ENCODE measurements around the gene RMND5B. TPM values are rescaled to one million over a fixed set of nuclear protein-coding genes. Genes with fewer than 3 reads are reported as not detected.
"Not testable (repeated sequence)": the region's sequence is repeated elsewhere in the genome, so short reads cannot be mapped to it uniquely, and the experiment has no call there.

Gene RMND5B, protein sequence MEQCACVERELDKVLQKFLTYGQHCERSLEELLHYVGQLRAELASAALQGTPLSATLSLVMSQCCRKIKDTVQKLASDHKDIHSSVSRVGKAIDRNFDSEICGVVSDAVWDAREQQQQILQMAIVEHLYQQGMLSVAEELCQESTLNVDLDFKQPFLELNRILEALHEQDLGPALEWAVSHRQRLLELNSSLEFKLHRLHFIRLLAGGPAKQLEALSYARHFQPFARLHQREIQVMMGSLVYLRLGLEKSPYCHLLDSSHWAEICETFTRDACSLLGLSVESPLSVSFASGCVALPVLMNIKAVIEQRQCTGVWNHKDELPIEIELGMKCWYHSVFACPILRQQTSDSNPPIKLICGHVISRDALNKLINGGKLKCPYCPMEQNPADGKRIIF
- total RNA-seq, result 10 to 100 TPM; 26.0 to 26.7 TPM

- Mint-ChIP-seq H3K9me3 (no peaks in the 10 kb centered on the region), H3K4me3 (peak within 1 kb of the TSS; percentile 85), H3K36me3 (ENCODE audit: low read depth) (peaks cover 13% of the 10 kb centered on the region), H3K27ac (peak within 1 kb of the TSS; percentile 84), H3K4me1 (ENCODE audit: low read depth) (peaks cover 30% of the 10 kb centered on the region), H3K27me3 (ENCODE audit: low read depth) (no peaks in the 10 kb centered on the region)
- intact Hi-C loops (cut with micrococcal nuclease), result loop anchor here (1.0 to 5.0 kb wide), 4 partner anchors 10 to 1764 kb away; partner anchors contain the start of genes ARL10 and N4BP3
- CTCF ChIA-PET, result no interaction called here
- DNase-seq, result peak; percentile 85
These were observed at the start of gene RMND5B for GRCh38 chr5:178130576-178131445. TSS of gene RMND5B (plus strand) at chr5:178131014. CDS start at chr5:178138120, 7,106 bp downstream.

DNA sequence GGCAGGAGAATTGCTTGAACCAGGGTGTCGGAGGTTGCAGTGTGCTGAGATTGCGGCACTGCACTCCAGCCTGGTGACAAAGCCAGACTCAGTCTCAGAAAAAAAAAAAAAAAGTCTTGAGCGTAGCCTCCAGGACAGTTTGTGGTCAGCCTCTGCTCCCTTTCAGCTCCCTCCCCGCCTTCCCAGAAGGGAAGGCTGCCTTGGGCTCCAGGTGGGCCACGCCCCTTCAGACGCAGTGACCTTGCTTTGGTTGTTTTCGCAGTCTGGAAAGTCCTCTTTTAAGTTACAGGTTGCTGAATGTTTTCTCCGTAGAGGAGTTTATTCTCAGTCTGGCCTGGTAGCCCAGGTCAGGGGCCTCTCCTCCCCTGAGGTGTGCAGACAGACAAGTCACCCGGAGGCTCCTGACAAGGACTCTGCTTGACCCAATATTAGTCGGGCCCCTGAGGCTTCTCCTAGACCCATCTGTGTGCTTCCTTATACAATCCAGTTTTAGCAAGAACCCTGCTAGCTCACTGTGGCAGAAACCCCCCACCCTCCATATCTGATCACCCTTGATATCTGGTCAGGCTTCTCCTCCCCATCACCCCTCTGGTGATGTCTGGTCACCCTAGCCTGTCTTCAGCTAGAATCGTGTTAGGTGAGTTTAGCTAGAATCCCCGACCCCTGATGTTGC lies 49.1 kb upstream of the RMND5B start:
- CTCF ChIA-PET, result interaction anchor here (1.2 kb wide), 1 partner anchor 39 kb away, joined by 3 read pairs; no protein-coding TSS in a partner anchor
- Mint-ChIP-seq H3K36me3 (ENCODE audit: low read depth) (no peaks in the 10 kb centered on the region), H3K4me3 (no peak overlapping the region), H3K27ac (no peak overlapping the region), H3K27me3 (ENCODE audit: low read depth) (peaks cover 5% of the 10 kb centered on the region), H3K4me1 (ENCODE audit: low read depth) (no peaks in the 10 kb centered on the region), H3K9me3 (no peaks in the 10 kb centered on the region)
- DNase-seq, result no peak
- intact Hi-C loops (cut with micrococcal nuclease), result no loop called here

- CTCF ChIA-PET, result interaction anchor here (1.0 to 1.4 kb wide), 2 partner anchors 8 to 74 kb away, joined by 3 to 5 read pairs; no protein-coding TSS in a partner anchor
- intact Hi-C loops (cut with micrococcal nuclease), result no loop called here
- no peaks in the 10 kb centered on the region for H3K4me1 Mint-ChIP-seq (ENCODE audit: low read depth)
- no peaks in the 10 kb centered on the region for H3K36me3 Mint-ChIP-seq (ENCODE audit: low read depth)
- H3K27me3 Mint-ChIP-seq (ENCODE audit: low read depth), result peaks cover 6% of the 10 kb centered on the region
- H3K9me3 Mint-ChIP-seq, result no peaks in the 10 kb centered on the region
- no peak for DNase-seq
- no peak overlapping the region for H3K4me3 Mint-ChIP-seq
- H3K27ac Mint-ChIP-seq, result no peak overlapping the region
These were observed 46.9 kb upstream of the RMND5B start for GRCh38 chr5:178083922-178084321.

DNA sequence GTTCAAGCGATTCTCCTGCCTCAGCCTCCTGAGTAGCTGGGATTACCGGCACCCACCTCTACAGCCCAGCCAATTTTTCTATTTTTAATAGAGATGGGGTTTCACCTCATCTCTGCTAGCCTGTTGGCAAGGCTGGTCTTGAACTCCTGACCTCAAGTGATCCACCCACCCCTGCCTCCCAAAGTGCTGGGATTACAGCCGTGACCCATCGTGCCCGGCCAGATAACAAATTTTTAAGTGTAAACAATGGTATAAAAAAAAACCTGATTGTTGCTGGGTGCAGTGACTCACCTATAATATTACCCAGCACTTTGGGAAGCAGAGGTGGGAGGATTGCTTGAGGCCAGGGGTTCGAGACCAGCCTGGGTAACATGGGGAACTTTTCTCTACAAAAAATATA lies 45.5 kb upstream of the RMND5B start:
- Mint-ChIP-seq H3K27ac (no peak overlapping the region), H3K4me1 (ENCODE audit: low read depth) (no peaks in the 10 kb centered on the region), H3K4me3 (no peak overlapping the region), H3K27me3 (ENCODE audit: low read depth) (peaks cover 6% of the 10 kb centered on the region), H3K36me3 (ENCODE audit: low read depth) (no peaks in the 10 kb centered on the region), H3K9me3 (no peaks in the 10 kb centered on the region)
- intact Hi-C loops (cut with micrococcal nuclease), result no loop called here
- CTCF ChIA-PET, result no interaction called here
- no peak for DNase-seq

GRCh38 chr5:178086266-178086665 lies 44.5 kb upstream of the RMND5B start:
- intact Hi-C loops (cut with micrococcal nuclease), result no loop called here

DNA sequence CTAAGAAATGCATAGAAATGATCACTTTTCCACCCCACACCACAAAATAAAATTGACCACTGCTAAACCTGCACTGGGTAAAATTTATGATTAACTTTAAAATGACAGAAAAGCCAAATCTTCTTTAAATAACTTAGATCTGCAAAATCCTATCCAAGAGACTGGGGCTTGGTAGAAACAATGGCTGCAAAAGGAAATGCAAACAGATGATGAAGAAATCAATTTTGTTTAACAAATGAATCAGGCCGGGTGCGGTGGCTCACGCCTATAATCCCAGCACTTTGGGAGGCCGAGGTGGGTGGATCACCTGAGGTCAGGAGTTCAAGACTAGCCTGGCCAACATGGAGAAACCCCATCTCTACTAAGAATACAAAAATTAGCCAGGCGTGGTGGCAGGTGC lies 43.6 kb upstream of the RMND5B start:
- H3K4me3 Mint-ChIP-seq; DNase-seq; H3K36me3 Mint-ChIP-seq (ENCODE audit: low read depth); CTCF ChIA-PET; H3K4me1 Mint-ChIP-seq (ENCODE audit: low read depth); intact Hi-C loops (cut with micrococcal nuclease); H3K27me3 Mint-ChIP-seq (ENCODE audit: low read depth); H3K27ac Mint-ChIP-seq; H3K9me3 Mint-ChIP-seq: not testable (repeated sequence)

More at GRCh38 chr5:178086266-178086665, 44.5 kb upstream of the RMND5B start:
- H3K9me3 Mint-ChIP-seq, result peaks cover 2% of the 10 kb centered on the region
- H3K27ac Mint-ChIP-seq, result no peak overlapping the region
- DNase-seq, result no peak
- no peaks in the 10 kb centered on the region for H3K4me1 Mint-ChIP-seq (ENCODE audit: low read depth)
- no peak overlapping the region for H3K4me3 Mint-ChIP-seq
- CTCF ChIA-PET, result no interaction called here
- no peaks in the 10 kb centered on the region for H3K36me3 Mint-ChIP-seq (ENCODE audit: low read depth)
- H3K27me3 Mint-ChIP-seq (ENCODE audit: low read depth), result peaks cover 6% of the 10 kb centered on the region

- Mint-ChIP-seq H3K4me3 (no peak overlapping the region), H3K27ac (no peak overlapping the region), H3K9me3 (peaks cover 4% of the 10 kb centered on the region), H3K27me3 (ENCODE audit: low read depth) (peaks cover 2% of the 10 kb centered on the region), H3K36me3 (ENCODE audit: low read depth) (no peaks in the 10 kb centered on the region), H3K4me1 (ENCODE audit: low read depth) (peaks cover 17% of the 10 kb centered on the region)
- no peak for DNase-seq
- CTCF ChIA-PET, result interaction anchor here (0.6 to 4.7 kb wide), 4 partner anchors 11 to 58 kb away, joined by 3 to 36 read pairs (median 3); no protein-coding TSS in a partner anchor
- intact Hi-C loops (cut with micrococcal nuclease), result no loop called here
These were observed 40.0 kb upstream of the RMND5B start for GRCh38 chr5:178090856-178091255.

DNA sequence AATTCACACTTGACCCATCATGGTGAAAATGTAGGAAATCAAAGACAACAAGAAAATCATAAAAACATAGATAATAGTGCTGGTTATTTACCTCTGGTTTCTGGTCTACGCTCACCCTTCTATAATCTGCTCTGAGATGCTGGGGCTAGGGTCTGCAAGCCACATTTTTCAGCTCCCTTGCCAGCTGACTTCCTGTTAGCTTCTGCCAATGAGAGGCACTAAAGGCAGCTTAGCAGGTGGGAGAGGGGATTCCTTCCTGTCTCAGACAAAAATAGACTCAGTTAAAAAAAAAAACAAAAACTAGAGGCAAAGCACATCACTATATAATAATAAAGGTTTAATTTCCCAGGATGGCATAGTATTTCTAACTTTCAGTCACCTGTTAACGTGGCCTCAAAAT lies 37.7 kb upstream of the RMND5B start:
- intact Hi-C loops (cut with micrococcal nuclease), result no loop called here
- Mint-ChIP-seq H3K4me3 (no peak overlapping the region), H3K4me1 (ENCODE audit: low read depth) (peaks cover 17% of the 10 kb centered on the region), H3K27ac (no peak overlapping the region), H3K9me3 (peaks cover 4% of the 10 kb centered on the region), H3K27me3 (ENCODE audit: low read depth) (no peaks in the 10 kb centered on the region), H3K36me3 (ENCODE audit: low read depth) (no peaks in the 10 kb centered on the region)
- CTCF ChIA-PET, result interaction anchor here (0.7 kb wide), 1 partner anchor 93 kb away, joined by 3 read pairs; no protein-coding TSS in a partner anchor
- DNase-seq, result no peak

DNA sequence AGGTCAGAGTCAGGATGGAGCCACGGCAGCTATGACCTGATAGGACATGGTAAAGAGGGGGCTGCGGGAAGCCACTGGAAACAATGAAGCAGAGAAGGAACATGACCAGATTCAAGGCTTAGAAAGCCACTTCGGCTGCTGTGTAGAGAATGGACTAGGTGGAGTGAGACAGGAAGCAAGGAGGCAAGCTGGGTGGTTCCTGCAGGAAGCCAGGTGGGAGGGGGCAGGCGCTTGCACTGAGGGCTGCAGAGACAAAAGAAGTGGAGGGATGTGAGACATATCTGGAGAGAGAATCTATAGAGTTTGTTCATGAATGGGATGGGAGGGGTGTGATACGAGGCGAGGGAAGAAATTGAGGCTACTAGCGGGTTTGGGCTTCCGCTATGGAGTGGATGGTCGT lies 36.5 kb upstream of the RMND5B start:
- Mint-ChIP-seq H3K9me3 (peaks cover 4% of the 10 kb centered on the region), H3K36me3 (ENCODE audit: low read depth) (no peaks in the 10 kb centered on the region), H3K27ac (no peak overlapping the region), H3K4me3 (no peak overlapping the region), H3K4me1 (ENCODE audit: low read depth) (peaks cover 17% of the 10 kb centered on the region), H3K27me3 (ENCODE audit: low read depth) (no peaks in the 10 kb centered on the region)
- CTCF ChIA-PET, result no interaction called here
- intact Hi-C loops (cut with micrococcal nuclease), result no loop called here
- peak; percentile 46 for DNase-seq

- no peaks in the 10 kb centered on the region for H3K27me3 Mint-ChIP-seq (ENCODE audit: low read depth)
- H3K4me3 Mint-ChIP-seq, result no peak overlapping the region
- intact Hi-C loops (cut with micrococcal nuclease), result no loop called here
- no peaks in the 10 kb centered on the region for H3K36me3 Mint-ChIP-seq (ENCODE audit: low read depth)
- no peaks in the 10 kb centered on the region for H3K9me3 Mint-ChIP-seq
- H3K4me1 Mint-ChIP-seq (ENCODE audit: low read depth), result peaks cover 10% of the 10 kb centered on the region
- H3K27ac Mint-ChIP-seq, result no peak overlapping the region
- CTCF ChIA-PET, result interaction anchor here (1.9 kb wide), 1 partner anchor 22 kb away, joined by 8 read pairs; no protein-coding TSS in a partner anchor
- no peak for DNase-seq
These were observed 32.1 kb upstream of the RMND5B start for GRCh38 chr5:178098685-178099084.

GRCh38 chr5:178103612-178104011 lies 27.2 kb upstream of the RMND5B start:
- Mint-ChIP-seq H3K4me1 (ENCODE audit: low read depth) (peaks cover 2% of the 10 kb centered on the region), H3K4me3 (no peak overlapping the region), H3K27me3 (ENCODE audit: low read depth) (no peaks in the 10 kb centered on the region), H3K27ac (no peak overlapping the region), H3K9me3 (no peaks in the 10 kb centered on the region), H3K36me3 (ENCODE audit: low read depth) (no peaks in the 10 kb centered on the region)
- intact Hi-C loops (cut with micrococcal nuclease), result no loop called here
- CTCF ChIA-PET, result interaction anchor here (1.1 kb wide), 1 partner anchor 17 kb away, joined by 4 read pairs; no protein-coding TSS in a partner anchor
- no peak for DNase-seq

DNA sequence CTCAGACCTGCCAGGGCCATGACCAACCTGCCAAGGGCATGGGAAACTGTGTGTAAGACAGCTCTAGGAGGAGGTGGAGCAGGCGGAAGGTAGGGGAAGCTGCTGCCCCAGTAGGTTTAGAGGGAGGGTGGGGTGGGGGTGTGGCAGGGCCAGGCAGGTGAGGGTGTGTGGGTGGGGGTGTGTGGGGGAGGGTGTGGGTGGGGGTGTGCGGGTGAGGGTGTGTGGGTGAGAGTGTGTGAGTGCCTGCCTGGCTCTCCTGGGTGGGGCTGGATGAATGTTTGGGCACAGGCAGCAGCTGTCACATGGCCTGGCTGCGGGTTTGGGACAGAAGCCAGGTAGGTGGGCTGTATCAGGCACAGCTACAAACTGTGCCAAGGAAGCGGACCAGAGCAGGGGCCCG lies 26.3 kb upstream of the RMND5B start:
- H3K27me3 Mint-ChIP-seq (ENCODE audit: low read depth), result no peaks in the 10 kb centered on the region
- H3K4me3 Mint-ChIP-seq, result no peak overlapping the region
- no peaks in the 10 kb centered on the region for H3K9me3 Mint-ChIP-seq
- no peaks in the 10 kb centered on the region for H3K36me3 Mint-ChIP-seq (ENCODE audit: low read depth)
- no peak for DNase-seq
- CTCF ChIA-PET, result interaction anchor here (1.1 kb wide), 1 partner anchor 17 kb away, joined by 4 read pairs; no protein-coding TSS in a partner anchor
- H3K27ac Mint-ChIP-seq, result no peak overlapping the region
- intact Hi-C loops (cut with micrococcal nuclease), result no loop called here
- H3K4me1 Mint-ChIP-seq (ENCODE audit: low read depth), result peaks cover 2% of the 10 kb centered on the region
